HEK293T (cell line): ENCODE results near the gene HEXIM2.
A peak's percentile ranks its signal among the peaks of the same experiment; 100 is the strongest.

ENCODE experiments used
- BHLHE40 ChIP-seq: fragments of 450-650 bp; IDR thresholded peaks from 2 replicates; pipeline ENCODE4 v1.6.1; 2016; ENCODE audit warnings: mild to moderate bottlenecking, moderate library complexity, borderline replicate concordance
- ELF4 ChIP-seq: fragments of 450-650 bp; IDR thresholded peaks from 2 replicates; pipeline ENCODE4 v1.6.1; 2017; ENCODE audit warnings: antibody characterized with exemption
- FOXA1 ChIP-seq: fragments of 450-650 bp; IDR thresholded peaks from 2 replicates; pipeline ENCODE4 v1.6.1; 2016; ENCODE audit warnings: mild to moderate bottlenecking
- FOXM1 ChIP-seq: fragments of 450-650 bp; IDR thresholded peaks from 2 replicates; pipeline ENCODE4 v1.6.1; 2017; ENCODE audit warnings: mild to moderate bottlenecking, borderline replicate concordance
- NFRKB ChIP-seq: fragments of 450-650 bp; IDR thresholded peaks from 2 replicates; pipeline ENCODE4 v1.6.1; 2016; ENCODE audit warnings: mild to moderate bottlenecking, moderate library complexity
- PKNOX1 ChIP-seq: fragments of 450-650 bp; IDR thresholded peaks from 2 replicates; pipeline ENCODE4 v1.6.1; 2016
- SP1 ChIP-seq: fragments of 450-650 bp; IDR thresholded peaks from 2 replicates; pipeline ENCODE4 v1.6.1; 2017
- SUZ12 ChIP-seq: fragments of 450-650 bp; IDR thresholded peaks from 2 replicates; pipeline ENCODE4 v1.6.1; 2016; ENCODE audit warnings: mild to moderate bottlenecking
- ZNF384 ChIP-seq: fragments of 450-650 bp; IDR thresholded peaks from 2 replicates; pipeline ENCODE4 v1.6.1; 2016

DNA sequence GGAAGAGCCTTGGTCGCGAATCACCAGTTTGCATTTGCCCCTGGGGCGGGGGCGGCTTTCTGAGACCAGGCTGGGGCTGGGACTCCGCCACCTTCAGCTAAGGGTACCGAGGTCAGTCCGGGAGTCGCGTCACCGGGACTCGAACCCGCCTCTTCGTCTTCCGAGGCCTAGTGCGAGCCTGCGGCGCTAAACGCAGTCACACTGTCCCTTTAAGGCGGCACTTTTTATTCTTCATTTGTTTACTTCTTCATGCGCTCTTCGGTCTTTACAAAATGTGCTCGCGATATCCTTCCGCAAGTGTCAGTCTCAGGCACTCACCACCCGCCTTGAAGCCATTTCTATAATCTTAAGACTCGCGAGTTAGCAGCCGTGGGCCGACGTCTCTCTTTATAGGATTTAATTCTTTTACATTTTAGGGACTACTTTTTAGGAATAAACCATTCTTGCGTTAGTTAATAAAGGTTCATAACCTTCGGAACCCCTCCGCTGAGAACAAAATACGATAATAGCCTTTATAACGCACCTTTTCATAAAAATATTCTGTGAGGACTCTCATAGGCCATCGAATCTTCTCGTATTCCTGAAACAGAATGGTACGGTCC lies 14.0 kb upstream of the HEXIM2 start:
- TF ChIP-seq SP1 (no peak), BHLHE40 (peak; percentile 91), FOXM1 (peak; percentile 92; the same call in 1 of the 2 replicates), SUZ12 (no peak), ELF4 (peak; percentile 58), PKNOX1 (peak; percentile 91), FOXA1 (no peak), ZNF384 (no peak; the same call in 1 of the 2 replicates), NFRKB (peak; percentile 98)
